NCI-H2029 treated with DMSO at 0.1 percent for 48 hours (cell line): ENCODE data around the gene HSD17B3.
"Not testable (repeated sequence)": the region's sequence is repeated elsewhere in the genome, so short reads cannot be mapped to it uniquely, and the experiment has no call there.

Experiments
- DNase-seq: peaks from one replicate; lab custom pipeline; 2025; lab: John Stamatoyannopoulos, UW

HSD17B3 gene

GRCh38 chr9:96236337-96236736 is 65.6 kb downstream of the HSD17B3 start:
- DNase-seq = not testable (repeated sequence)

GRCh38 chr9:96232539-96233241 is 69.3 kb downstream of the HSD17B3 start:
- DNase-seq = peak; percentile 59

DNA sequence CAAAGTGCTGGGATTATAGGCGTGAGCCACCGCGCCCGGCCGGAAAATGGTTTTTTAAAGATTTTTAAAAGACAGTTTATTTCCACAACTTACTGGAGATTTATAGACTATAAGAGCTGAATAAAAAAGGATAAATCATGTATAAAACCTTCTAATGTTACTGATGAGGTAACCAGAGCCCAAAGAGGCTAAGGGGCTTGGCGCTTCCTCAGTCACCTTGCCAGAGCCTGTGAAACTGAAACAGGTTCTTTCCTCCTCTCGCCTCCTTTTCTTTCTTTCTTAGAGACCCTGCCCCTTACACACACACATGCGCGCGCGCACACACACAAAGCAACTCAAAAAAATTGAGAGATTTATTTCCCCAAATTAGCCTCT is 69.8 kb downstream of the HSD17B3 start:
- no peak for DNase-seq

DNA sequence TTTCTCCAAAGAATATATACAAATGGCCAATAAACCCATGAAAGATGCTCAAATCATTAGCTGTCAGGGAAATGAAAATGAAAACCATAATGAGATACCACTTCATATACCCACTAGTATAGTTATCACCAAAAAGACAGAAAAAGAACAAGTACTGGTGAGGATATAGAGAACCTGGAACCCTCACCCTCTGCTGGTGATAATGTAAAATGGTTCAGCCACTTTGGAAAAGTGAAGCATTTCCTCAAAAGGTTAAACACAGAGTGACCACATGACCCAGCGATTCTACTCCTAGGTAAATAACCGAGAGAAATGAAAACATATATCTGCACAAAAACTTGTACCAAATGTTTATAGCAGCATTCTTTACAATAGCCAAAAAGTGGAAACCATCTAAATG is 72.0 kb downstream of the HSD17B3 start:
- DNase-seq = no peak

DNA sequence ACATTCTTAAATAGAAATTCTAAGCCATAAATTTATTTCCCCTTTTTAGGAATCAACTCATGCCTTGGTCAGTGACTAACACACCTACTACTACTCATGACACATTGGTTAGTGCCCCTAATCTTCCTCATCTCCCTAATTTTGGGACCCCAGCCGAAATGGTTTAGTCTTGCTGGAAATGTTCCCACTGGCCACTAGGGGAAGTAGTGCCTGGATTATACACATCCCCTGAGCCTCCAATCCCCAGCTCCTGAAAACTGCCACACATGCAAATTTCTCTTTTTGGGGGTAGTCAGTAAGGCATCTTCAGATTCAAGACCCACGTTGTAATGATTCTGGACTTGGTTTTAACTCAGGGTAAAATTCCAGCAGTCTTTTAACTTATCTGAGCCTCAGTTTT is 79.8 kb downstream of the HSD17B3 start:
- no peak for DNase-seq

GRCh38 chr9:96219900-96220257 is 82.1 kb downstream of the HSD17B3 start:
- no peak for DNase-seq

DNA sequence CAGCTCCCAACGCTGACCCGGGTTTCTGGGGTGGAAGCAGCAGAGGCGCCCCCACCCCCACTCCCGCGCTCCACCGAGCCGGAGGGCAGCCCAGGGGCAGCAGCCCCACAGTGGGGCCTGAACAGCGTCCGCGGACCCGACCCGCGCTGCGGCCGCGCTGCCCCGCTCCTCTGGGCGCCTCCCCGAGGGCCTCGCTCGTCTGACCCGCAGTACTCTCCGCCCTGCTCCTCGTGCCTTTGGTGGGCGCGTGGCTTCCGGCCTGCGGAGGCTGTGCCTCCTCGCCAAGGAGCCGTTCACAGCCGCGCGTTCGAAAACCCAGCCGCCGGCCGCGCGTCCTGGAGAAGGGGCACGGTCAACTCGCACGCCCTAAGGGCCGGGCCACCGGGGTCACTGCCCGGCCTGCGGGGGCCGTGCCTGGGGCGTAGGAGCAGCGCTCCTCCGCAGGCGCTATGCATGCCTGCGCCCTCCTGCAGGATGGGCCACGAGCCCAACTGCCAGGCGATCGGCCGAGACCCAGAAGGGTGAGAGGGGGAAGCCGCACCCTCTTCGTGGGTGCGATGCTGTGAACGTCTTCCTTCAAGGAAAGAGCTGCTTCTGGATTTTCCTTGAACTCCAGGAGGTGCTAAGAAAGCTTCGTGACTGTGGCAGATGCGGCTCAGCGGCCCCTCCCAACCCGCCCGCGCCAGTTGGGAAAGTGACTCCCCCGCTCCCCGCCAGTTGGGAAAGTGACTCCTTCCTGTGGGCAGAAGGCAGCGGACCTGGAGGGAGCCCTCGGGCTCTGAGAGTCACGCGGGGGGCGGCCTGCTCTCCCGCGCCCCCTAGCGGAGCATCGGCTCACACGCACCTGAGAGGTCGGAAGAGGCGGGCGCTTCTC is 82.7 kb downstream of the HSD17B3 start:
- DNase-seq = peak; percentile 20

DNA sequence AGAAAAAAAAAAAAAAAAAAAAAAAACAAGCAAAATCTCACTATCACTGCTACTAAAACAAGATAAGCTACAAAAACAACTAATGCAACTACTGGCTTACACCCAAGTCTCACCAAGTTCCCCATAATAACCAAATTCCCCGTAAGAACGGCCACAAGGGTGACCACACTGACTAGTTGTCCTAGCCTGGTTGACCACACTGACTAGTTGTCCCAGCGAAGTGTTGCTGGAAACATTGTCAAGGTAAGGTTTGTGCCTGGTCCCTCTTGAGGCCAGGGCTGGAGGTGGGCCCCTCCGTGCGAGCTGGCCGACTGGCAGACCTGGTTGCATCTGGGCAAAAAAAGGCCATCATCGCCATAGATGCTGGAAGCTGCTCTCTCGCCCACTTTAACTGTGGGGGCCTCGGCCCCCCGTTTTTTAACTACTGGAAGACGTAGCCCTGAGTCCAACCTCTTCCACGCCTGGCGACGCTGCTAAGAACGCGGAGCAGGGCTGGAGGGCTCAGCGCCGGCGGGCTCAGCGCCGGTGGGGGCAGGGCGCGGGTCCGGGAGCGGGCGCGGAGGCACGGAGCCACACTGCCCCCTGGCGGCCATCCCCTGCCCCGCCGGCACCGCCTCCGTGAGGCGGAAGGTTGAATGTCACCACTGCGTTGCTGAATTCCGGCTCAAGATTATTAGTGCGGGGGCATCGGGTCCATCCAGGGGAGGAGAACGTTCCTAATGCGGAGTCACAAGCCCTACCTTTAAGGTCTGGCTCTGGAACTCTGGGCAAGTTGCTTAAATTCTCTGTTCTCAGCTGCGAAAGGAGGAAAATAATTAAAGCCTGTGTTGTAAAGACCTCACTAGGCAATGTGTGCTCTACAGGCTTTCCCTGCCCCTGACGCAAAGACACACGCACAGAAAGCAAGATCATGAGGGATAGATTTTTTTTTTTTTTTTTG is 84.0 kb downstream of the HSD17B3 start:
- DNase-seq = peak; percentile 57

- no peak for DNase-seq
Measured at GRCh38 chr9:96217294-96217707, 84.7 kb downstream of the HSD17B3 start.

GRCh38 chr9:96216583-96216982 is 85.4 kb downstream of the HSD17B3 start:
- no peak for DNase-seq

GRCh38 chr9:96215841-96216240 is 86.1 kb downstream of the HSD17B3 start:
- no peak for DNase-seq

- DNase-seq = no peak
Measured at GRCh38 chr9:96214635-96215034, 87.3 kb downstream of the HSD17B3 start.

GRCh38 chr9:96209407-96210271 is 92.3 kb downstream of the HSD17B3 start:
- DNase-seq = no peak

GRCh38 chr9:96206156-96206751 is 95.7 kb downstream of the HSD17B3 start:
- no peak for DNase-seq

GRCh38 chr9:96204853-96205252 is 97.1 kb downstream of the HSD17B3 start:
- no peak for DNase-seq

- no peak for DNase-seq
Measured at GRCh38 chr9:96203867-96204501, 98.0 kb downstream of the HSD17B3 start.

DNA sequence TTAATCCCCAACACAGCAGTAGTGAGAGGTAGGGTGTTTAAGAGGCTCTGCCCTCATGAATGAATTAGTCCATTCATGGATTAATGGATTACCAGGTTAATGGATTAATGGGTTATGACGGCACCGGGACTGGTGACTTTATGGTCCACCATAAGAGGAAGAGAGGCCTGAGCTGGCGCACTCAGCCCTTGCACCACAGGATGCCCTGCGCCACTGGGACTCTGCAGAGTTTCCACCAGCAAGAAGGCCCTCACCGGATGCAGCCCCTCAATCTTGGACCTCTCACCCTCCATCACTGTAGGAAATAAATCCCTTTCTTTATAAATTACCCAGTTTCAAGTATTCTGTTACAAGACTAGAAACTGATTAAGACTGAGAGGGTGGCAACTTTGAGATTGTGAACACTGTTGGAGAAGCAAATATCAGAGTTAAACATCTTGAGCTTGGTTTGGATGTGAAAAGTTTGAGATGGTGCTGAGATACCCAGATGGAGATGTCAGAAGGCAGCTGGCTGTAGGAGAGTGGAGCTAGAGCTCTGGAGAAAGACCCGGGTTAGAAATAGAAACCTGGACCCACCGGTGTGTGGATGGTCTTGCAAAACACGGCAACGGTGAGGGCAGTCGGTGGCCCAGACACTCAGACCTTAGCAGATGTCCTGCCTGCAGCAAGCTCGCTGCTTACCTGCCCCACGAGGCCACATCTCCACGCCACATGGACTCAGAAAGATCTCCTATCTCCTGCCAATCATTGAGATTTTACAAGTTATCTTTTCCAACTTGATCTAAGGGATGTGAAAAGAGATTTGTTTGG is 98.8 kb downstream of the HSD17B3 start:
- no peak for DNase-seq

GRCh38 chr9:96201140-96201539 is 100.8 kb downstream of the HSD17B3 start:
- DNase-seq = no peak

- DNase-seq = no peak
Measured at GRCh38 chr9:96199006-96199405, 103.0 kb downstream of the HSD17B3 start.

GRCh38 chr9:96195541-96195940 is 106.4 kb downstream of the HSD17B3 start:
- no peak for DNase-seq
